ENCODE data around the gene NCOA5. TPM values are rescaled to one million over a fixed set of nuclear protein-coding genes. Genes with fewer than 3 reads are reported as not detected.

NCOA5 gene
- total RNA-seq, 1 experiment from 2014 or later = 26.9 TPM

DNA sequence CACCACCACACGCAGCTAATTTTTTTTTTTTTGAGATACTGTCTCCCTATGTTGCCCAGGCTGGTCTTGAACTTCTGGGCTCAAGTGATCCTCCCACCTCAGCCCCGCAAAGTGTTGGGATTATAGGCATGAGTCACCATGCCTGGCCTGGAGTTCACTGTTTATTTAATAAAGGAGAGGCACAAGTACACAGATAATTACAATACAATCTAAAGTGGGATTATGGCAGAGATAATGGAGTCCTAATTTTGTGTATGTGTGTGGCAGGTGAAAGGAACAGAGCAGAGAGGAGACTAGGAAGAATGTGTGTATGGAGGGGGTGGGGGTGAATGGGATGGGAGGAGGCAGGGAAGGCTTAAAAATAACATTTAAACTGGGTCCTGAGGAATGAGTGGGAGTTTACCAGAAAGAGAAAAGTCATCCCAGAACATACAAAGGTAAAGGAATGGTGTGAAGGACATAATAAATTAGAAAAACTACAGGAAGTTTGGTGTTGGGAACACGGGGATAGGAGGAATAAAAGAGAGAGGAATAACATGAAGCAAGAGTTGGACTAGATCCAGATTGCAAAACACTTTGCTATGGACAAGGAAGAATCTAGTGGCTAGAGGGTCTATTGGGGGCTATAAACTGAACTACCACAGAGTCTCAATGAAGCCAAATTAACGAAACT is 4.4 kb downstream of the NCOA5 start:
- Histone ChIP-seq H3K4me2 (ENCODE audit: low read length) (peak overlapping the region; percentile 80), H3K9me3 (ENCODE audit: low read length) (no peaks in the 10 kb centered on the region), H3K27ac (ENCODE audit: low read length) (no peak overlapping the region), H3K4me1 (ENCODE audit: insufficient read depth, low read length) (peaks cover 34% of the 10 kb centered on the region), H3F3A (ENCODE audit: low read length, unreplicated experiment) (no peaks in the 10 kb centered on the region), H2AFZ (ENCODE audit: low read length) (no peak overlapping the region), H3K36me3 (ENCODE audit: low read depth, low read length) (no peaks in the 10 kb centered on the region; the same call in 1 of the 2 replicates), H3K4me3 (ENCODE audit: low read length) (no peak overlapping the region), H3K27me3 (ENCODE audit: low read length) (no peaks in the 10 kb centered on the region), H3K9ac (ENCODE audit: low read length) (no peak overlapping the region), H3K79me2 (ENCODE audit: low read length) (peaks cover 92% of the 10 kb centered on the region), H3K9me2 (replicated peaks; ENCODE audit: low read length) (no peaks in the 10 kb centered on the region), H4K20me1 (ENCODE audit: low read length) (peaks cover 89% of the 10 kb centered on the region)
- intact Hi-C loops (cut with micrococcal nuclease) = no loop called here
- TF ChIP-seq EZH2phosphoT487 (IDR thresholded peaks at IDR 0.05; ENCODE audit: borderline replicate concordance, low read length) = no peak
- TF ChIP-seq CTCF (conservative IDR thresholded peaks at IDR 0.05; ENCODE audit: low read depth, low read length) = no peak
- TF ChIP-seq EZH2 (IDR thresholded peaks at IDR 0.05; ENCODE audit: low read length, unreplicated experiment) = no peak
- ChIA-PET CTCF (no interaction called here), POLR2A (ENCODE audit: unreplicated experiment) (no interaction called here)
- DNase-seq (peak; percentile 72), ATAC-seq (peak; percentile 4; the same call in 1 of the 2 replicates)
- no TSS peak for BruUV-seq (replicated peaks)

DNA sequence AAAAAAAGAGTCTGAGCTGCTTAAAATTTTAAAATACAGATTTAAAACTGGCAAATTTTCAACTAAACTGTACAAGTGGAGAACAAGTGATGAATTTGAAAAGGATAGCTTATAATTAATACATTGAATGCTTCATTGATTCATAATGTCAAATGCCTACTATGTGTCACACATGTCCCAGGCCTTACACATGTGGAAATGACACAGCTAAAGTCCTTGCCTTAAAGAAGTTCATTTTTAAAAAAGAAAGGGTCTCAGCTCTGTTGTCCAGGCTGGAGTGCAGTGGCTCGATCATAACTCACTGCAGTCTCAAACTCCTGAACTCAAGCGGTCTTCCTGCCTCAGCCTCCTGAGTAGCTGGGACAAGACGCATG is 5.0 kb downstream of the NCOA5 start:
- Histone ChIP-seq H3K27ac (ENCODE audit: low read length) (no peak overlapping the region), H4K20me1 (ENCODE audit: low read length) (peaks cover 92% of the 10 kb centered on the region), H3F3A (ENCODE audit: low read length, unreplicated experiment) (no peaks in the 10 kb centered on the region), H3K4me1 (ENCODE audit: insufficient read depth, low read length) (peaks cover 34% of the 10 kb centered on the region), H3K79me2 (ENCODE audit: low read length) (peaks cover 97% of the 10 kb centered on the region), H3K9ac (ENCODE audit: low read length) (no peak overlapping the region), H3K9me3 (ENCODE audit: low read length) (no peaks in the 10 kb centered on the region), H3K9me2 (replicated peaks; ENCODE audit: low read length) (no peaks in the 10 kb centered on the region), H3K4me3 (ENCODE audit: low read length) (no peak overlapping the region), H3K36me3 (ENCODE audit: low read depth, low read length) (no peaks in the 10 kb centered on the region; the same call in 1 of the 2 replicates), H3K27me3 (ENCODE audit: low read length) (no peaks in the 10 kb centered on the region), H3K4me2 (ENCODE audit: low read length) (peak overlapping the region; percentile 80), H2AFZ (ENCODE audit: low read length) (no peak overlapping the region)
- ATAC-seq (no peak), DNase-seq (no peak)
- no peak for TF ChIP-seq CTCF (conservative IDR thresholded peaks at IDR 0.05; ENCODE audit: low read depth, low read length)
- TF ChIP-seq EZH2phosphoT487 (IDR thresholded peaks at IDR 0.05; ENCODE audit: borderline replicate concordance, low read length) = no peak
- TF ChIP-seq EZH2 (IDR thresholded peaks at IDR 0.05; ENCODE audit: low read length, unreplicated experiment) = no peak
- POLR2A ChIA-PET (ENCODE audit: unreplicated experiment) = interaction anchor here (0.7 kb wide), 1 partner anchor 27 kb away, joined by 3 read pairs; no protein-coding TSS in a partner anchor
- no TSS peak for BruUV-seq (replicated peaks)
- CTCF ChIA-PET = no interaction called here
- intact Hi-C loops (cut with micrococcal nuclease) = no loop called here

GRCh38 chr20:46083531-46084061 is 6.2 kb downstream of the NCOA5 start:
- H3F3A ChIP-seq (ENCODE audit: low read length, unreplicated experiment) = no peaks in the 10 kb centered on the region
- H3K9me3 ChIP-seq (ENCODE audit: low read length) = no peaks in the 10 kb centered on the region
- peaks cover 98% of the 10 kb centered on the region for H4K20me1 ChIP-seq (ENCODE audit: low read length)
- ATAC-seq = no peak
- intact Hi-C loops (cut with micrococcal nuclease) = no loop called here
- H3K27me3 ChIP-seq (ENCODE audit: low read length) = no peaks in the 10 kb centered on the region
- peaks cover 11% of the 10 kb centered on the region for H3K36me3 ChIP-seq (ENCODE audit: low read depth, low read length)
- no peak overlapping the region for H3K27ac ChIP-seq (ENCODE audit: low read length)
- no peak overlapping the region for H3K4me3 ChIP-seq (ENCODE audit: low read length)
- H3K4me2 ChIP-seq (ENCODE audit: low read length) = no peak overlapping the region
- BruUV-seq (replicated peaks) = no TSS peak
- TF ChIP-seq EZH2 (IDR thresholded peaks at IDR 0.05; ENCODE audit: low read length, unreplicated experiment) (no peak), CTCF (conservative IDR thresholded peaks at IDR 0.05; ENCODE audit: low read depth, low read length) (no peak), EZH2phosphoT487 (IDR thresholded peaks at IDR 0.05; ENCODE audit: borderline replicate concordance, low read length) (no peak)
- no peak for DNase-seq
- ChIA-PET CTCF (no interaction called here), POLR2A (ENCODE audit: unreplicated experiment) (no interaction called here)
- H3K4me1 ChIP-seq (ENCODE audit: insufficient read depth, low read length) = peaks cover 34% of the 10 kb centered on the region
- H2AFZ ChIP-seq (ENCODE audit: low read length) = no peak overlapping the region
- H3K9ac ChIP-seq (ENCODE audit: low read length) = no peak overlapping the region
- H3K9me2 ChIP-seq (replicated peaks; ENCODE audit: low read length) = no peaks in the 10 kb centered on the region
- peaks cover 100% of the 10 kb centered on the region for H3K79me2 ChIP-seq (ENCODE audit: low read length)
